Nephron (organoid): ENCODE results near the gene CCL15.

Source experiments
- H3K27ac Mint-ChIP-seq, 3 experiments: 2 replicates each; pipeline ENCODE4 v1.8.0; 2020; ENCODE audit warnings: mixed read lengths in 3 of 3, mild to moderate bottlenecking in 2 of 3, moderate library complexity in 1 of 3
- H3K27me3 Mint-ChIP-seq: 2 replicates; pipeline ENCODE4 v1.8.0; 2021; ENCODE audit warnings: low read depth, mild to moderate bottlenecking, moderate library complexity, mixed read lengths
- H3K36me3 Mint-ChIP-seq: 2 replicates; pipeline ENCODE4 v1.8.0; 2020; ENCODE audit warnings: low read depth, mixed read lengths
- H3K4me1 Mint-ChIP-seq: 2 replicates; pipeline ENCODE4 v1.8.0; 2020; ENCODE audit warnings: mixed read lengths
- H3K4me3 Mint-ChIP-seq, 3 experiments: 2 replicates each; pipeline ENCODE4 v1.8.0; 2020; ENCODE audit warnings: mild to moderate bottlenecking in 3 of 3, mixed read lengths in 3 of 3, moderate library complexity in 2 of 3
- H3K9me3 Mint-ChIP-seq: 2 replicates; pipeline ENCODE4 v1.8.0; 2020; ENCODE audit warnings: mixed read lengths
- TF ChIP-seq, protein P1 (sequence below), 3 experiments: fragments of 200-600 bp; sonication (generic); IDR thresholded peaks; one replicate each; pipeline ENCODE4 v1.5.0; 2021; ENCODE audit warnings: antibody characterized with exemption in 3 of 3; ENCODE audit not compliant: unreplicated experiment in 3 of 3

CCL15 gene

GRCh38 chr17:35988164-35988563 is 13.2 kb downstream of the CCL15 start:
- H3K36me3 Mint-ChIP-seq: no peaks in the 10 kb centered on the region
- no peak overlapping the region for H3K27ac Mint-ChIP-seq
- H3K27me3 Mint-ChIP-seq: peaks cover 9% of the 10 kb centered on the region
- no peak overlapping the region for H3K4me3 Mint-ChIP-seq
- peaks cover 8% of the 10 kb centered on the region for H3K9me3 Mint-ChIP-seq
- TF ChIP-seq, protein P1, sequence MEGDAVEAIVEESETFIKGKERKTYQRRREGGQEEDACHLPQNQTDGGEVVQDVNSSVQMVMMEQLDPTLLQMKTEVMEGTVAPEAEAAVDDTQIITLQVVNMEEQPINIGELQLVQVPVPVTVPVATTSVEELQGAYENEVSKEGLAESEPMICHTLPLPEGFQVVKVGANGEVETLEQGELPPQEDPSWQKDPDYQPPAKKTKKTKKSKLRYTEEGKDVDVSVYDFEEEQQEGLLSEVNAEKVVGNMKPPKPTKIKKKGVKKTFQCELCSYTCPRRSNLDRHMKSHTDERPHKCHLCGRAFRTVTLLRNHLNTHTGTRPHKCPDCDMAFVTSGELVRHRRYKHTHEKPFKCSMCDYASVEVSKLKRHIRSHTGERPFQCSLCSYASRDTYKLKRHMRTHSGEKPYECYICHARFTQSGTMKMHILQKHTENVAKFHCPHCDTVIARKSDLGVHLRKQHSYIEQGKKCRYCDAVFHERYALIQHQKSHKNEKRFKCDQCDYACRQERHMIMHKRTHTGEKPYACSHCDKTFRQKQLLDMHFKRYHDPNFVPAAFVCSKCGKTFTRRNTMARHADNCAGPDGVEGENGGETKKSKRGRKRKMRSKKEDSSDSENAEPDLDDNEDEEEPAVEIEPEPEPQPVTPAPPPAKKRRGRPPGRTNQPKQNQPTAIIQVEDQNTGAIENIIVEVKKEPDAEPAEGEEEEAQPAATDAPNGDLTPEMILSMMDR (IDR thresholded peaks at IDR 0.05; ENCODE audit: unreplicated experiment in 3 of 3): no peak
- no peaks in the 10 kb centered on the region for H3K4me1 Mint-ChIP-seq

DNA sequence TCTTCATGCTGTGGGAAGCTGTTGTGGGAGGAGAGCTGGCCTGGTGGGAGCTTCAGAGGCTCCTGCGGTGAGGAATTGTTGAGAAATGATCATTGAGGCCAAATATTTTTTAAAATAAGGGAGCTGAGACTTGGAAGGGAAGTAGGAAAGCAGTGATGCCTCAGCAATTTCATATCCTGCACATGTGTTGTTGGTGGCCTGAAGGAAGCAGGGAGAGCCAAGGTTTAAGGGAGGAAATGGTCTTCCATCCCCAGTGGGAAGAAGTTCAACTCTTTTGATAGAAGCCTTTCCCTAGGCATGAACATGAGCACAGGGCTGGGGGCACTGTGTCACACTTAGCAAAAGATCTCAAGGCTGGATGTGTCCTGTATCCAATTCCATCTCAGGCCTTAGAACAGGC is 14.7 kb downstream of the CCL15 start, which contains the start of gene CCL14:
Gene CCL14, minus strand, starts transcription at position 87 of the 400 bp plus-strand sequence. Its CDS starts 80 bp downstream, at position 7.
- peaks cover 11% of the 10 kb centered on the region for H3K27me3 Mint-ChIP-seq
- peak within 1 kb of the TSS in 1 of 3 experiments; percentile 2 for H3K27ac Mint-ChIP-seq
- H3K36me3 Mint-ChIP-seq: no peaks in the 10 kb centered on the region
- peaks cover 8% of the 10 kb centered on the region for H3K9me3 Mint-ChIP-seq
- no peak within 1 kb of the TSS for H3K4me3 Mint-ChIP-seq
- no peaks in the 10 kb centered on the region for H3K4me1 Mint-ChIP-seq
- TF ChIP-seq, protein P1 (IDR thresholded peaks at IDR 0.05; ENCODE audit: unreplicated experiment in 3 of 3): no peak

- peaks cover 20% of the 10 kb centered on the region for H3K27me3 Mint-ChIP-seq
- H3K27ac Mint-ChIP-seq: no peak overlapping the region
- TF ChIP-seq, protein P1 (IDR thresholded peaks at IDR 0.05; ENCODE audit: unreplicated experiment in 3 of 3): no peak
- H3K4me3 Mint-ChIP-seq: no peak overlapping the region
- no peaks in the 10 kb centered on the region for H3K4me1 Mint-ChIP-seq
- H3K36me3 Mint-ChIP-seq: no peaks in the 10 kb centered on the region
- H3K9me3 Mint-ChIP-seq: peaks cover 4% of the 10 kb centered on the region
These were observed 17.2 kb downstream of the CCL15 start for GRCh38 chr17:35984140-35984539.

GRCh38 chr17:35982409-35983191 is 18.8 kb downstream of the CCL15 start:
- TF ChIP-seq, protein P1 (IDR thresholded peaks at IDR 0.05; ENCODE audit: unreplicated experiment in 3 of 3): no peak

DNA sequence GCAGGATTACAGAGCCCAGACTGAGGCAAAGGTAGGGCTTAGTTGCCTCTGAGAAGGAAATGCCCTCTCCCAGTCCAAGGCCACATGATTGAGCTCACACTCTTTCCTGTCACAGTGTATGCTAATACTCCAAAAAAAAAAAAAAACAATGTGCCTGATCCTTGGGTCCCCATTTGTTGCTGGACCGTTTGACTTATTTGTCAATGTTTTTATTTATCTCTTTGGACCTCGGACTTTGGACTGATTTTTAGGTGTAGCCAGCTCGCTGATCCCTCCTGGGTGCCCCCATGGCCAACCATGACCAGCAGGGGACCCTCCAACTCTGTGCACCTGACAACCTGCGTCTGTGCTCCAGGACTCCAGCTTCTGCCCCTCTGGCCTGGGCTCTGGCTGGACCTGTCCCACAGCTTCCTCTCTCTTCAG is 19.4 kb downstream of the CCL15 start:
- TF ChIP-seq, protein P1 (IDR thresholded peaks at IDR 0.05; ENCODE audit: unreplicated experiment in 3 of 3): no peak
- Mint-ChIP-seq H3K27ac (no peak overlapping the region), H3K36me3 (no peaks in the 10 kb centered on the region), H3K4me1 (no peaks in the 10 kb centered on the region), H3K27me3 (peaks cover 20% of the 10 kb centered on the region), H3K9me3 (no peaks in the 10 kb centered on the region), H3K4me3 (no peak overlapping the region)

More at GRCh38 chr17:35982409-35983191, 18.8 kb downstream of the CCL15 start:
- Mint-ChIP-seq H3K9me3 (no peaks in the 10 kb centered on the region), H3K27me3 (peaks cover 20% of the 10 kb centered on the region), H3K4me1 (no peaks in the 10 kb centered on the region), H3K27ac (no peak overlapping the region), H3K4me3 (no peak overlapping the region), H3K36me3 (no peaks in the 10 kb centered on the region)

DNA sequence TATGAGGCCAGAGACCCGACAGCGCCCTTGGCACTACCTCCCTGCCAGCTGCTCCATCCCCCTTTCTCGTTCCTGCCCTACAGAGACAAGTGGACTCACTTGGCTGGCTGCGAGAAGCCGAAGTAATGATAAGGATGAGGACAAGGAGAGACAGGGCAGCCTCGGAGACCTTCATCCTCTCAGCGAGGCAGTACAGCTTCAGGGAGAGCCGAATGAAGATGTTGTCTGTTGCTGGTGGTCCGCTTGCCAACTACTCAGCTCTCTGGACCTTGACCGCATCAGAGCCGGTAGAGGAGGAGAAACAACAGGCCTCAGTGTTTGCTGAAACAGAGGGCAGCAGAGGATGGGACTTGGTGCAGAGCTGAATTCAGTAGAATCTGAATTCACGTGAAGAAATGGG is 20.1 kb downstream of the CCL15 start, which contains the start of gene CCL16:
Gene CCL16, minus strand, starts transcription at position 252 of the 400 bp plus-strand sequence. Its CDS starts 77 bp downstream, at position 175.
- Mint-ChIP-seq H3K9me3 (no peaks in the 10 kb centered on the region), H3K4me1 (no peaks in the 10 kb centered on the region), H3K36me3 (no peaks in the 10 kb centered on the region), H3K27ac (no peak within 1 kb of the TSS), H3K27me3 (peaks cover 20% of the 10 kb centered on the region), H3K4me3 (no peak within 1 kb of the TSS)
- TF ChIP-seq, protein P1 (IDR thresholded peaks at IDR 0.05; ENCODE audit: unreplicated experiment in 3 of 3): no peak
